Endothelial cell of coronary artery (primary cell): ENCODE data around the gene PSMB8. TPM values are rescaled to one million over a fixed set of nuclear protein-coding genes. Genes with fewer than 3 reads are reported as not detected.

Source experiments
- total RNA-seq: library from RNA; depleted of rRNA; stranded (reverse); fragments of >200 nt; gene quantifications from 2 replicates; pipeline ENCODE4 v1.2.3, GENCODE V29; 2014

PSMB8 gene
- 46.6 and 69.2 TPM in 2 replicates for total RNA-seq

GRCh38 chr6:32843979-32844838, at the start of gene PSMB8:
Gene PSMB8 (minus strand): TSS chr6:32844047. CDS start chr6:32843996, 51 bp downstream.

GRCh38 chr6:32853541-32854375, 9.9 kb upstream of the PSMB8 start, which contains the start of the genes PSMB9 and TAP1:
Gene PSMB9 (plus strand): TSS chr6:32854192. CDS start chr6:32854230, 38 bp downstream.
Gene TAP1 (minus strand): TSS chr6:32853704. CDS start chr6:32853636, 68 bp downstream.

GRCh38 chr6:32838114-32838958, 5.5 kb downstream of the PSMB8 start, which contains the start of gene TAP2:
Gene TAP2 (minus strand): TSS chr6:32838739. CDS start chr6:32838233, 506 bp downstream.

GRCh38 chr6:32816746-32817204, 27.1 kb downstream of the PSMB8 start, which contains the start of gene HLA-DOB:
Gene HLA-DOB (minus strand): TSS chr6:32817002. CDS start chr6:32816951, 51 bp downstream.

Other genes starting within 250 kb of the PSMB8 start
- not detected in 2 replicates for gene HLA-DQA1, start 206.6 kb downstream of the PSMB8 start, total RNA-seq
- not detected in 2 replicates for gene HLA-DQB1, start 177.4 kb downstream of the PSMB8 start, total RNA-seq
- not detected in 2 replicates for gene HLA-DQA2, start 102.7 kb downstream of the PSMB8 start, total RNA-seq
- not detected in 2 replicates for gene HLA-DQB2, start 80.5 kb downstream of the PSMB8 start, total RNA-seq
- gene HLA-DOB, start 27.0 kb downstream of the PSMB8 start, total RNA-seq = 0.47 TPM in 1 of 2 replicates, not detected in the other
- gene TAP2, start 5.3 kb downstream of the PSMB8 start, total RNA-seq = 36.6 and 42.7 TPM in 2 replicates
- gene TAP1, start 9.7 kb upstream of the PSMB8 start, total RNA-seq = 35.1 and 52.2 TPM in 2 replicates
- 8.6 and 32.4 TPM in 2 replicates for gene PSMB9, start 10.1 kb upstream of the PSMB8 start, total RNA-seq
- gene HLA-DMB, start 97.0 kb upstream of the PSMB8 start, total RNA-seq = 0.27 TPM in 1 of 2 replicates, not detected in the other
- gene HLA-DMA, start 109.0 kb upstream of the PSMB8 start, total RNA-seq = 0.27 and 0.75 TPM in 2 replicates
- gene BRD2, start 124.5 kb upstream of the PSMB8 start, total RNA-seq = 48.0 and 63.6 TPM in 2 replicates
- under 0.01 TPM in 1 of 2 replicates, not detected in the other for gene HLA-DOA, start 165.5 kb upstream of the PSMB8 start, total RNA-seq
- 1.9 and 3.5 TPM in 2 replicates for gene HLA-DPA1, start 229.6 kb upstream of the PSMB8 start, total RNA-seq
- 6.3 and 9.2 TPM in 2 replicates for gene HLA-DPB1, start 231.9 kb upstream of the PSMB8 start, total RNA-seq